HG02798 (cell line): ENCODE results near the gene CEP112.
"Not testable (repeated sequence)": the region's sequence is repeated elsewhere in the genome, so short reads cannot be mapped to it uniquely, and the experiment has no call there.

Experiments
- ATAC-seq: cut with Tn5 transposase; IDR thresholded peaks from one replicate; pipeline ENCODE4 v1.9.1; 2021; ENCODE audit warnings: mild to moderate bottlenecking; ENCODE audit not compliant: unreplicated experiment, poor library complexity

CEP112 gene

GRCh38 chr17:65712383-65713267 lies 479.3 kb downstream of the CEP112 start:
- peak; percentile 73 for ATAC-seq

- ATAC-seq: no peak
Measured at GRCh38 chr17:65711671-65712276, 480.2 kb downstream of the CEP112 start.

GRCh38 chr17:65707780-65708179 lies 484.2 kb downstream of the CEP112 start:
- no peak for ATAC-seq

- no peak for ATAC-seq
Measured at GRCh38 chr17:65704731-65705130, 487.2 kb downstream of the CEP112 start.

GRCh38 chr17:65703891-65704290 lies 488.0 kb downstream of the CEP112 start:
- ATAC-seq: no peak

GRCh38 chr17:65699459-65699858 lies 492.5 kb downstream of the CEP112 start:
- ATAC-seq: no peak

- no peak for ATAC-seq
Measured at GRCh38 chr17:65698381-65699061, 493.4 kb downstream of the CEP112 start.

GRCh38 chr17:65697661-65698060 lies 494.3 kb downstream of the CEP112 start:
- ATAC-seq: no peak

- no peak for ATAC-seq
Measured at GRCh38 chr17:65696739-65697394, 495.1 kb downstream of the CEP112 start.

GRCh38 chr17:65694601-65695000 lies 497.3 kb downstream of the CEP112 start:
- ATAC-seq: no peak

- no peak for ATAC-seq
Measured at GRCh38 chr17:65690626-65691310, 501.2 kb downstream of the CEP112 start.

- ATAC-seq: no peak
Measured at GRCh38 chr17:65688307-65688706, 503.6 kb downstream of the CEP112 start.

GRCh38 chr17:65685110-65685509 lies 506.8 kb downstream of the CEP112 start:
- ATAC-seq: no peak

GRCh38 chr17:65684631-65685030 lies 507.3 kb downstream of the CEP112 start:
- ATAC-seq: no peak

- ATAC-seq: no peak
Measured at GRCh38 chr17:65683428-65683827, 508.5 kb downstream of the CEP112 start.

- ATAC-seq: not testable (repeated sequence)
Measured at GRCh38 chr17:65681763-65682162, 510.2 kb downstream of the CEP112 start.

- no peak for ATAC-seq
Measured at GRCh38 chr17:65679165-65679845, 512.6 kb downstream of the CEP112 start.

GRCh38 chr17:65678546-65678945 lies 513.4 kb downstream of the CEP112 start:
- ATAC-seq: no peak

- ATAC-seq: no peak
Measured at GRCh38 chr17:65677932-65678331, 514.0 kb downstream of the CEP112 start.
